ENCODE data around the gene PELI3.
A peak's percentile ranks its signal among the peaks of the same experiment; 100 is the strongest.

The PELI3 gene

GRCh38 chr11:66510271-66510989, 43.7 kb downstream of the PELI3 start, which contains the start of gene BBS1:
Gene BBS1 (plus strand): TSS chr11:66510635. CDS start chr11:66510660, 25 bp downstream.
- peak; percentile 91 for DNase-seq

DNA sequence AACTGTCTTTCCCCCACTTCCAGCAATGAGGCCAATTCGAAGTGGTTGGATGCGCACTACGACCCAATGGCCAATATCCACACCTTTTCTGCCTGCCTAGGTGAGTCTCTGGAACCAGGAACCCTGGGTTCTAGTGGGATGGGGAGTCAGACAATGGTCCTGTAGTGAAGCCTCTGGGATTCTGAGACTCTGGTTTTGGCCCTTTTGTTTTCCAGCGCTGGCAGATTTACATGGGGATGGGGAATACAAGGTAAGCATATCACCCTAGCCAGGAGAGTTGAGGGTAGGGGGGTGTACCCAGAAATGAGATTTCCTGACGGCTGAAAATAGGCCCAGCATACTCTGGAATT, 44.3 kb downstream of the PELI3 start:
- no peak for DNase-seq

- DNase-seq = no peak
Observed at GRCh38 chr11:66523611-66524010, 56.9 kb downstream of the PELI3 start.

GRCh38 chr11:66524304-66525040, 57.8 kb downstream of the PELI3 start:
- DNase-seq = no peak

All from stimulated activated CD8-positive, alpha-beta memory T cell treated with anti-CD3 and anti-CD28 coated beads, Interleukin-4, amount 100 ng/mL, for 48 hours (primary cell).